Measurements from ENCODE around the gene RASGRF2.

DNA sequence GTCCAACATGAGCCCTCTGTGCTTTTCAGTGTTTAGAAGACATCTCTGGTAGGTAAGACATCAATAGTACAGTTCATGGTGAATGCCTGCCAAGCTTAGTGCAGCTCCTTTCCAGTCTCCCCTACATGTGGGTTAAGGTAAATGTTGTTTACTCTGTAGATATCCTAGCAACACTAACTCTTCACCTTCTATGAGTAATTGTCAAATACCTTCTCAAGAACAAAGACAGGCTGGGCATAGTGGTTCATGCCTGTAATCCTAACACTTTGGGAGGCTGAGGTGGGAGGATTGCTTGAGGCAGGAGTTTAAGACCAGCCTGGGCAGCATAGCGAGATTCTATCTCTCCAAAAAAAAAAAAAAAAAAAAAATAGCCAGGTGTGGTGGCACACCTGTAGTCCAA is 18.7 kb upstream of the RASGRF2 start:
- TF ChIP-seq POLR2A (IDR thresholded peaks at IDR 0.05; ENCODE audit: control extremely low read depth in 1 of 2, low read depth in 2 of 2, low read length in 2 of 2) (no peak), TEAD4 (IDR thresholded peaks at IDR 0.05; ENCODE audit: low read depth, low read length) (no peak), ZNF274 (IDR thresholded peaks at IDR 0.05; ENCODE audit: borderline replicate concordance, extremely low read depth, low read length) (no peak)
- TF ChIP-seq, protein P1, sequence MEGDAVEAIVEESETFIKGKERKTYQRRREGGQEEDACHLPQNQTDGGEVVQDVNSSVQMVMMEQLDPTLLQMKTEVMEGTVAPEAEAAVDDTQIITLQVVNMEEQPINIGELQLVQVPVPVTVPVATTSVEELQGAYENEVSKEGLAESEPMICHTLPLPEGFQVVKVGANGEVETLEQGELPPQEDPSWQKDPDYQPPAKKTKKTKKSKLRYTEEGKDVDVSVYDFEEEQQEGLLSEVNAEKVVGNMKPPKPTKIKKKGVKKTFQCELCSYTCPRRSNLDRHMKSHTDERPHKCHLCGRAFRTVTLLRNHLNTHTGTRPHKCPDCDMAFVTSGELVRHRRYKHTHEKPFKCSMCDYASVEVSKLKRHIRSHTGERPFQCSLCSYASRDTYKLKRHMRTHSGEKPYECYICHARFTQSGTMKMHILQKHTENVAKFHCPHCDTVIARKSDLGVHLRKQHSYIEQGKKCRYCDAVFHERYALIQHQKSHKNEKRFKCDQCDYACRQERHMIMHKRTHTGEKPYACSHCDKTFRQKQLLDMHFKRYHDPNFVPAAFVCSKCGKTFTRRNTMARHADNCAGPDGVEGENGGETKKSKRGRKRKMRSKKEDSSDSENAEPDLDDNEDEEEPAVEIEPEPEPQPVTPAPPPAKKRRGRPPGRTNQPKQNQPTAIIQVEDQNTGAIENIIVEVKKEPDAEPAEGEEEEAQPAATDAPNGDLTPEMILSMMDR (IDR thresholded peaks at IDR 0.05; ENCODE audit: control extremely low read depth in 1 of 3, insufficient read depth in 1 of 3, low read depth in 1 of 3, low read length in 3 of 3): no peak

All from H1 (cell line).